B cell (primary cell): ENCODE results near the gene CASP4.

Source experiments
- EZH2 ChIP-seq: IDR thresholded peaks from 2 replicates; pipeline ENCODE4 v1.6.1; 2012; ENCODE audit warnings: borderline replicate concordance, low read depth, mild to moderate bottlenecking, moderate library complexity, low read length; ENCODE audit not compliant: insufficient read depth, poor library complexity, severe bottlenecking
- TF ChIP-seq, protein P1 (sequence below): fragments of 200-600 bp; IDR thresholded peaks from one replicate; pipeline ENCODE4 v1.8.0; 2022; ENCODE audit warnings: antibody characterized with exemption, mild to moderate bottlenecking

DNA sequence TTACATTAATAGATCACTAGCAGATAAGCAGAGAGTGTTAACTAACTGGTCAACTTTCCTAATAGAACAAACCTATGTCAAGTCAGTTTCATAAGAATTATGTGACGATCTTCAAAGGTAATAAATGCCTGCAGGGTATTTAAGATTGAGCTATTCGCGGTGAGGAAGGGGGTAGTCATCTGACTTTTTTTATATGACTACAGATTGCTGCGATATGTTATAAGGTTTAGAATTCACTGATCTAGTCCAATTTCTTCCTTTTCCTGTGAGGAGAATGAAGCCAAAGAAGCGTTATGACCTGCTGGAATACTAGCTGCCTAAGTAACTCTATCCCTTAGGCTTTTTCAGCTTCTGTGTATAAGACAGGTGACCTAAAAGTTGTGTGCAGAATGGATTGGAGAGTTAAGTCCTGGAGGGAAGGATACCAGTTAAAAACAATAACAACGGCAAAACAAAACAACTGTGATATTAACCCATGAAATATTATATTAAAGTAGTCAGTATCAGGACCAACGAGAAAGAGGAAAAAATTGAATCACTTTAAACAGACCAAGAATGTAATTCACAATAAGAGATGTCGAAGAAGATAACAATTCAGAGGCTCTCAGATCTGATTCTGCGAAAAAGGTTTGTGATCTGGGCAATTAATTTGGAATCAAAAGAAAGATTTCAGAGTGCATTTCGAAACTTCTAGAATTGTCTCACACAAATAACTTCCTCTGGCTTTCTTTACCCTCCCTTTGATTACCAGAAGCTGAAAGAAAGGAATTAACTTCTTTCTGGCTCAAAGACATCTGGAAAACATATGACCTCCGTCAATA lies 630 bp downstream of the CASP4 start:
- TF ChIP-seq, protein P1, sequence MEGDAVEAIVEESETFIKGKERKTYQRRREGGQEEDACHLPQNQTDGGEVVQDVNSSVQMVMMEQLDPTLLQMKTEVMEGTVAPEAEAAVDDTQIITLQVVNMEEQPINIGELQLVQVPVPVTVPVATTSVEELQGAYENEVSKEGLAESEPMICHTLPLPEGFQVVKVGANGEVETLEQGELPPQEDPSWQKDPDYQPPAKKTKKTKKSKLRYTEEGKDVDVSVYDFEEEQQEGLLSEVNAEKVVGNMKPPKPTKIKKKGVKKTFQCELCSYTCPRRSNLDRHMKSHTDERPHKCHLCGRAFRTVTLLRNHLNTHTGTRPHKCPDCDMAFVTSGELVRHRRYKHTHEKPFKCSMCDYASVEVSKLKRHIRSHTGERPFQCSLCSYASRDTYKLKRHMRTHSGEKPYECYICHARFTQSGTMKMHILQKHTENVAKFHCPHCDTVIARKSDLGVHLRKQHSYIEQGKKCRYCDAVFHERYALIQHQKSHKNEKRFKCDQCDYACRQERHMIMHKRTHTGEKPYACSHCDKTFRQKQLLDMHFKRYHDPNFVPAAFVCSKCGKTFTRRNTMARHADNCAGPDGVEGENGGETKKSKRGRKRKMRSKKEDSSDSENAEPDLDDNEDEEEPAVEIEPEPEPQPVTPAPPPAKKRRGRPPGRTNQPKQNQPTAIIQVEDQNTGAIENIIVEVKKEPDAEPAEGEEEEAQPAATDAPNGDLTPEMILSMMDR: no peak
- no peak for TF ChIP-seq EZH2
